GM19238 (cell line): ENCODE results near the gene BFSP2.

ENCODE experiments used
- DNase-seq: peaks from one replicate; pipeline ENCODE4 v3.0.0; 2011; ENCODE audit warnings: low spot score; ENCODE audit not compliant: insufficient read length

The BFSP2 gene

DNA sequence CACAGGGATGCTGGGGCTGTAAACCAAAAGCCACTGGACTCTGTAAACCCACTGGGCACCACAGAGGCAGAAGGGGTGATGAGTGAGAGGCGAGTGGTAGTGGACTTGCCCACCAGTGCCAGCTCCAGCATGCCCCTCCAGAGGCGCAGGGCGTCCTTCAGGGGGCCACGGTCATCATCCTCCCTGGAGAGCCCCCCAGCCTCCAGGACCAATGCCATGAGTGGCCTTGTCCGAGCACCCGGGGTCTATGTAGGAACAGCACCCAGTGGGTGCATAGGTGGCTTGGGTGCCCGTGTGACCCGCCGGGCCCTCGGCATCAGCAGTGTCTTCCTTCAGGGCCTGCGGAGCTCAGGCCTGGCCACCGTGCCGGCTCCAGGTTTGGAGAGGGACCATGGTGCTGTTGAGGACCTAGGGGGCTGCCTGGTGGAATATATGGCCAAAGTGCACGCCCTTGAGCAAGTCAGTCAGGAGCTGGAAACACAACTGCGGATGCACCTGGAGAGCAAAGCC lies at the start of gene BFSP2:
Gene BFSP2, plus strand, starts transcription at position 51 of the 510 bp plus-strand sequence. Its CDS starts 28 bp downstream, at position 79.
- no peak for DNase-seq

GRCh38 chr3:133354721-133355120 lies 45.1 kb upstream of the BFSP2 start:
- DNase-seq, result no peak

- no peak for DNase-seq
Measured at GRCh38 chr3:133360476-133360875, 39.4 kb upstream of the BFSP2 start.

GRCh38 chr3:133361011-133361410 lies 38.8 kb upstream of the BFSP2 start:
- DNase-seq, result no peak

DNA sequence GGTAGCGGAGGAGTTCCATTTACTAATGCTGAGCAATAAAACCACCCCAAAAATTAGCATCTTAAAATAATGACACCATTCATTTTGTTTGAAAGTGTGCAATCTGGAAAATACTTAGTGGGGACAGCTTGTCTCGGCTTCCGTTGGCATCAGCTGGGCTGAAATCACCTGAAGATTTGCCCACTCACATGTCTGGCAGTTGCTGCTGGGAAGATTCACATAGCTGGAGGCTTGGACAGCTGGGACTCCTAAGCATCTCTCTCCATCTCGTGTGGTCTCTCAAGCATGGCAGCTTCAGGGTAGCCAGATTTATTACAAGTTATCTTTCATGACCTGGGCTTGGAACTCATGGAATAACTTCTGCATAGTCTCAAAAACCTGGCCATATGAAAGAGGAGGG lies 38.4 kb upstream of the BFSP2 start:
- no peak for DNase-seq

- DNase-seq, result no peak
Measured at GRCh38 chr3:133362539-133362938, 37.3 kb upstream of the BFSP2 start.

DNA sequence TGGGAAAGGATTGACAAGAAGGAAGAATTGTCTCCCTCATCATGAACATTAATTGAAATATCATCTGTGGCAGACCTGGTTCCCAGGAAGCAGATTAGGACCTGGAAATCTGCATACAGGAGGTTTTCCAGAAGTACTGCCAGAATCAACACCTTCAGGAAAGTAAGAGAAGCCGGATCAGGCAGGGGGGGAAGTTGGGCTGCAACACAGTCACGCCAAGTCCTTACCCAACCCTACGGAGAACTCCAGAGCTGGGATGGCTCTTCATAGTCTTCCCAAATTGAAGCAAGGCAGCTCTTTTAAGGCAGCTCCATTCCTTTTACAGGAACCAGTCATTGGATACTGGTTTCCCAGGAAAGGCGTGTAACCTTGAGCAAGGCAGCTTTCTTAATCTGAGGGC lies 35.2 kb upstream of the BFSP2 start:
- DNase-seq, result no peak

DNA sequence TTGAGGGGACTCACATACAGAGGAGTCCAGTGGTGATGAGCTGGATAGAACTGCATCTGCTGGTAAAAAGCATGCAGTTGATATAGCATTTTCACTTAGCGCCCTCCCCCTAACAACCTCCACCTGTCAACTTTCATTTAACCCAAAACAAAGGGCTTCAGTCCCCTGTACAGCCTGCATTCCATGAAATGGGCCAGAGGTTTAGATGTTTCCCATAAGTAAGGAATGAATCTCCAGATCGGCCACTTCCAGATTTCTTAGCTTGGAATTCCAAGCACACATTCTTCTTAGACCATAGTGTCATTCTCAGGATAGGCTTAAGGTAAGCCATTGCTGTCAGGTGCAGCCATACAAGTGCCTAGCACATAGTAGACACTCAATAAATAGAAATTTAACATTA lies 32.9 kb upstream of the BFSP2 start:
- no peak for DNase-seq

DNA sequence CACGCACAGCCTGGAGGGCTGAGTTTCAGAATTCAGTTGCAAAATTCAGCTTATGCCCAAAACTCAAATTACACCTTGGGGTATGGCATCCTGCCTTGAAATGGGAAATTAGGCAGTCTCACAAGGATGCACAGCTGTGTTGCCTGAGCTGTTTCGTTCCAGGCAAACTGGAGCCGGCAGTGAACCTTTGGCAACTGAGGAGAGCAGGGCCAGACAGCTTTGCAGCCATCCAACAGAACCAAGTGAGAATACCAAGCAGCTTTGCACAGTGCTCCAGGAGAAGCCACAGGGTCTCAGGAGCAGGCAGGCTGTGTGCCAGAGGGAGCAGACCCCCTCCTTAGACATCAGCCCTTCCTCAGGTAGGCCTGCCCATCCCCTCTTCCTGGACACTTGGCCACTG lies 32.5 kb upstream of the BFSP2 start:
- no peak for DNase-seq

- DNase-seq, result no peak
Measured at GRCh38 chr3:133367956-133368355, 31.9 kb upstream of the BFSP2 start.

GRCh38 chr3:133368371-133369067 lies 31.3 kb upstream of the BFSP2 start:
- no peak for DNase-seq

DNA sequence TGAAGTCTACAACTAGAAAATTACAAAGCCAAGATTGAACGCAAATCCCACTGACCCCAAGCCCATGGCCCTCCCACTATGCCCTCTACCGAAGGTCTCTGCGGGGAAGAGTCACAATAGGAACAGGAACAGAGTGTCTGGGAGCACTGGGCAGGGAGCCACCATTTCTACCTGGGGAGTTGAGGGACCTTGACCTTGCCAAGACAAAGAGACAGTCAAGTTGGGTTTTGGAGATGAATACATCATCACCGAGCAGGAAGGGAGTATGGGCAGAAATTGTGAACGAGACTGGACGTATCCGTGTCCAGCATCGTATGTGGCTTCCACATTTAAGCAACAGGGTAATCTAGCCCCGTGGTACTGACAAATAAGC lies 30.8 kb upstream of the BFSP2 start:
- no peak for DNase-seq

DNA sequence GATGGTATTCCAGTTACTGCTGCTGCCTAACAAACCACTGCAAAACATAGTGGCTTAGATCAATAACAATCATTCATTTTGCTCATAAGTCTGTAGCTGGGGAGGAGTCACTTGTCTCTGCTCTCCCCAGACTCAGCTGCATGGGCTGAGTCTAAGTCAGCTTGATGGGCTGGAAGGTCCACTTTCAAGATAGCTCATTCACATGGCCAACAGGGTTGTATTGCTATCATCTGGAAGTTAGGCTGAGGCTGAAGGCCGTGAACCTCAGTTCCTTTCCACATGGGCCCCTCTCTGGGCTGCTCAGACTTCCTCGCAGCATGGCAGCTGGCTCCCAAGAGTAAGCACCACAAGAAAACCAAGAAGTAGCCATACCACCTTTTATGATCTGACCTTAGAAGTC lies 28.7 kb upstream of the BFSP2 start:
- DNase-seq, result no peak

DNA sequence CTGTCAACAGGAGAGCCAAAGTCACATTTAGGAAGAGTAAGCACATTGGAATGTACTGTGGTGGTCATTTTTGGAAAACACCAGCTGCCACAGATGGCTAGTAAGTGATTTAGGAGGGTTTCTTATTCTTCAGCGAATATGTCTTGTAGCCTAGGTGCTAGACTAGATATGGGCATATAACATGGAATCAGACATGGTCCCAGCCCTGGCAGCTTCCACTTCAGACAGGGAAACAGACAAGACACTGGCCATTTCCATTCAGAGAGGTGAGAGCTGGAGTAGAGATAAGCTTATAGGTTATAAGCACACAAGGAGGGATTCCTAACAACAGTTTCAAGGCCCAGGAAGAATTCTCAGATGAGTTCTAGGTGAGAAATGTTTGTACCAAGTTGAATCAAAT lies 28.2 kb upstream of the BFSP2 start:
- no peak for DNase-seq

- no peak for DNase-seq
Measured at GRCh38 chr3:133374708-133375402, 25.0 kb upstream of the BFSP2 start.

- DNase-seq, result no peak
Measured at GRCh38 chr3:133375403-133375745, 24.5 kb upstream of the BFSP2 start.

- DNase-seq, result no peak
Measured at GRCh38 chr3:133376810-133377209, 23.0 kb upstream of the BFSP2 start.

DNA sequence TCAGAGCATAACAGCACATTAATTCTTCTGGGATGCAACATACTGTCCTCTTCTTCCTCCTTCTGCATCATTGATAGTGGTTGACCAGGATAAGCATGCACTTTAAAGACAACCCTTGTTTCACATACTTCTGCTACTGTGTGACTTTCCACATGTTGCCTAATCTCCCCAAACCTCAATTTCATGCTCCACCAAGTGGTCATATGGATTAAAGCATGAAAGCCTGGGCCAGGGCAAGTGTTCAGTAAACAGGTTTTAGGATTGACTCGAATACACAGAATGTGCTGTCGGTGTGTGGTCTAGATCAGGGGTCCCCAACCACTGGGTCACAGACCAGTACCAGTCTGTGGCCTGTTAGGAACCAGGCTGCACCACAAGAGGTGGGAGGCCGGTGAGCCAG lies 22.5 kb upstream of the BFSP2 start:
- no peak for DNase-seq

- DNase-seq, result no peak
Measured at GRCh38 chr3:133379926-133380325, 19.9 kb upstream of the BFSP2 start.

DNA sequence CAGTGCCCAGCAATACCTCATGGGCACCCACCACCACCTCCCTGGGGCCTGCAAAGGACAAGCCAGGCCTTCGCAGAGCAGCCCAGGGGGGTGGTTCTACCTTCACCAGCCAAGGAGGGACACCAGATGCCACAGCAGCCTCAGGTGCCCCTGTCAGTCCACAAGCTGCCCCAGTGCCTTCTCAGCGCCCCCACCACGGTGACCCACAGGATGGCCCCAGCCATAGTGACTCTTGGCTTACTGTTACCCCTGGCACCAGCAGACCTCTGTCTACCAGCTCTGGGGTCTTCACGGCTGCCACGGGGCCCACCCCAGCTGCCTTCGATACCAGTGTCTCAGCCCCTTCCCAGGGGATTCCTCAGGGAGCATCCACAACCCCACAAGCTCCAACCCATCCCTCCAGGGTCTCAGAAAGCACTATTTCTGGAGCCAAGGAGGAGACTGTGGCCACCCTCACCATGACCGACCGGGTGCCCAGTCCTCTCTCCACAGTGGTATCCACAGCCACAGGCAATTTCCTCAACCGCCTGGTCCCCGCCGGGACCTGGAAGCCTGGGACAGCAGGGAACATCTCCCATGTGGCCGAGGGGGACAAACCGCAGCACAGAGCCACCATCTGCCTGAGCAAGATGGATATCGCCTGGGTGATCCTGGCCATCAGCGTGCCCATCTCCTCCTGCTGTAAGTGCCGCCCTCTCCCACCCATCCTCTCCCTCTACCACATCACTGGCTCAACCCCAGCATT lies 19.2 kb upstream of the BFSP2 start:
- no peak for DNase-seq

- DNase-seq, result no peak
Measured at GRCh38 chr3:133381346-133382109, 18.3 kb upstream of the BFSP2 start.

DNA sequence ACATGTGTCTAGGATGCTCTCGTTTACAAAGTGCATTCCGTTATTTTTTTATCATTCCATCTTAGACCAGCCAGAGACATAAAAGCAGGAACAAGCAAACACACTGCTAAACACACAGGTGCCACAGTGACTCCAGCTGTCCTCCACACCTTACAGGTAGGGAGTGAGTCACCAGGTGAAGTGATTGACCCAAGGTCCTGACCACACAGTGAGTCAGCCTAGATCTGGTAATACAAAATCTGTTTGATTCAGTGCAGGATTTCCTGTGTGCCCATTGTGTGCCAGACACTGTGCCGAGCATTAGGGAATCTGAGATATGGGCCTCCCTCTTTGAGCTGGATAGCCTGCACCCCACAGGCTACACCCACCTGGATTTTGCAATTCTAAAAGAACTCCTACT lies 16.7 kb upstream of the BFSP2 start:
- DNase-seq, result no peak
